CD14-positive monocyte (primary cell): Measurements from ENCODE around the gene LIX1L. TPM values are rescaled to one million over a fixed set of nuclear protein-coding genes. Genes with fewer than 3 reads are reported as not detected.

ENCODE experiments used
- DNase-seq, 3 donors: peaks; one replicate each; pipeline ENCODE4 v3.0.0-alpha.2; 2011 to 2022
- H2AFZ ChIP-seq: 2 replicates; pipeline ENCODE4 v1.6.0; 2012; ENCODE audit warnings: mild to moderate bottlenecking, low read depth, low read length, inconsistent platforms; ENCODE audit not compliant: insufficient read depth, poor library complexity, severe bottlenecking
- H3K27ac ChIP-seq, 2 donors: 1 replicate in 1 of 2; 2 replicates in 1 of 2; pipeline ENCODE4 v1.5.1; 2012 to 2013; ENCODE audit warnings: low read length in 2 of 2, control low read depth in 1 of 2, inconsistent platforms in 1 of 2, low read depth in 1 of 2, mild to moderate bottlenecking in 1 of 2
- H3K27me3 ChIP-seq, 2 donors: one replicate each; pipeline versions ENCODE4 v1.6.0 to v1.6.1; 2011 to 2013; ENCODE audit warnings: low read length in 2 of 2; ENCODE audit not compliant: control insufficient read depth in 2 of 2, insufficient read depth in 2 of 2
- H3K36me3 ChIP-seq, 2 donors: replicated peaks in 1 of 2; 1 replicate in 1 of 2; 2 replicates in 1 of 2; pipeline versions ENCODE4 v1.5.1 to v1.6.1; 2012 to 2013; ENCODE audit warnings: low read length in 2 of 2, control low read depth in 1 of 2, inconsistent platforms in 1 of 2, mild to moderate bottlenecking in 1 of 2; ENCODE audit not compliant: insufficient read depth in 2 of 2, control insufficient read depth in 1 of 2
- H3K4me1 ChIP-seq, 2 donors: 1 replicate in 1 of 2; 2 replicates in 1 of 2; pipeline versions ENCODE4 v1.5.1 to v1.6.1; 2012 to 2013; ENCODE audit warnings: low read length in 2 of 2, control low read depth in 1 of 2, inconsistent platforms in 1 of 2, mild to moderate bottlenecking in 1 of 2, moderate library complexity in 1 of 2; ENCODE audit not compliant: insufficient read depth in 2 of 2, control insufficient read depth in 1 of 2
- H3K4me2 ChIP-seq: replicated peaks from 2 replicates; pipeline ENCODE3; 2012; ENCODE audit warnings: low read length, moderate library complexity, mild to moderate bottlenecking; ENCODE audit not compliant: poor library complexity, severe bottlenecking; ENCODE audit errors: extremely low read depth
- H3K4me3 ChIP-seq, 3 experiments: fragments of 200-600 bp in 1 of 3; sonication (generic) in 1 of 3; replicated peaks in 1 of 3; 1 replicate in 2 of 3; 2 replicates in 1 of 3; pipeline ENCODE4 v1.5.1; 2011 to 2013; ENCODE audit warnings: low read length in 3 of 3, mild to moderate bottlenecking in 3 of 3, control low read depth in 2 of 3, low read depth in 2 of 3, inconsistent platforms in 1 of 3, moderate library complexity in 1 of 3
- H3K79me2 ChIP-seq: 2 replicates; pipeline ENCODE4 v1.6.0; 2012; ENCODE audit warnings: mild to moderate bottlenecking, control low read depth, inconsistent platforms, low read length, moderate library complexity; ENCODE audit not compliant: insufficient read depth
- H3K9ac ChIP-seq: 2 replicates; pipeline ENCODE4 v1.6.0; 2017; ENCODE audit warnings: low read length, mild to moderate bottlenecking; ENCODE audit not compliant: insufficient read depth, poor library complexity, severe bottlenecking
- H3K9me3 ChIP-seq, 2 donors: replicated peaks in 1 of 2; 1 replicate in 1 of 2; 2 replicates in 1 of 2; pipeline versions ENCODE4 v1.5.1 to v1.6.1; 2012 to 2013; ENCODE audit warnings: low read length in 2 of 2, control low read depth in 1 of 2; ENCODE audit not compliant: control insufficient read depth in 1 of 2, insufficient read depth in 1 of 2
- H4K20me1 ChIP-seq: 2 replicates; pipeline ENCODE4 v1.6.0; 2012; ENCODE audit warnings: mild to moderate bottlenecking, low read length, control low read depth, moderate library complexity; ENCODE audit not compliant: insufficient read depth
- H3K27ac Mint-ChIP-seq, 7 donors: one replicate each; pipeline ENCODE4 v1.8.0; 2020; ENCODE audit warnings: mild to moderate bottlenecking in 7 of 7, mixed read lengths in 7 of 7, moderate library complexity in 6 of 7, inconsistent platforms in 2 of 7
- H3K27me3 Mint-ChIP-seq, 3 donors: one replicate each; pipeline ENCODE4 v1.8.0; 2021 to 2022; ENCODE audit warnings: low read depth in 3 of 3, mild to moderate bottlenecking in 3 of 3, mixed read lengths in 3 of 3, moderate library complexity in 3 of 3, inconsistent platforms in 1 of 3
- H3K36me3 Mint-ChIP-seq, 2 donors: one replicate each; pipeline ENCODE4 v1.8.0; 2020; ENCODE audit warnings: mixed read lengths in 2 of 2, inconsistent platforms in 1 of 2, mild to moderate bottlenecking in 1 of 2
- H3K4me1 Mint-ChIP-seq: one replicate; pipeline ENCODE4 v1.8.0; 2020; ENCODE audit warnings: mild to moderate bottlenecking, mixed read lengths
- H3K4me3 Mint-ChIP-seq, 2 donors: one replicate each; pipeline ENCODE4 v1.8.0; 2020; ENCODE audit warnings: mild to moderate bottlenecking in 2 of 2, mixed read lengths in 2 of 2, moderate library complexity in 1 of 2
- H3K9me3 Mint-ChIP-seq, 7 donors: one replicate each; pipeline ENCODE4 v1.8.0; 2020 to 2022; ENCODE audit warnings: mixed read lengths in 7 of 7, mild to moderate bottlenecking in 6 of 7, moderate library complexity in 6 of 7, inconsistent platforms in 2 of 7
- CTCF ChIP-seq: fragments of 200-600 bp; IDR thresholded peaks from one replicate; pipeline ENCODE4 v1.8.0; 2022; ENCODE audit warnings: antibody characterized with exemption, mild to moderate bottlenecking
- WGBS: methylation state at CpG from one replicate; pipeline ENCODE4 v1.1.5; 2013; ENCODE audit warnings: missing lambda C conversion rate; ENCODE audit not compliant: insufficient coverage; 5-methylcytosine and 5-hydroxymethylcytosine counted together
- intact Hi-C, 2 donors: fragments of 100-400 bp; cut with micrococcal nuclease; formaldehyde crosslinking; loops; one replicate each; pipeline versions ENCODE4 v1.15.0 to v1.15.1; 2023
- polyA plus RNA-seq, 3 donors: library from polyadenylated mRNA; depleted of rRNA in 1 of 3; unstranded in 2 of 3; stranded (reverse) in 1 of 3; fragments of 300-500 nt in 2 of 3; fragments of >200 nt in 1 of 3; fragmentation: Illumina TruSeq in 2 of 3; gene quantifications; 1 replicate in 2 of 3; 2 replicates in 1 of 3; pipeline ENCODE4 v1.2.3, GENCODE V29; 2012 to 2021

The LIX1L gene
- polyA plus RNA-seq, 3 donors = 6.3 to 13.6 (median 8.5) TPM

DNA sequence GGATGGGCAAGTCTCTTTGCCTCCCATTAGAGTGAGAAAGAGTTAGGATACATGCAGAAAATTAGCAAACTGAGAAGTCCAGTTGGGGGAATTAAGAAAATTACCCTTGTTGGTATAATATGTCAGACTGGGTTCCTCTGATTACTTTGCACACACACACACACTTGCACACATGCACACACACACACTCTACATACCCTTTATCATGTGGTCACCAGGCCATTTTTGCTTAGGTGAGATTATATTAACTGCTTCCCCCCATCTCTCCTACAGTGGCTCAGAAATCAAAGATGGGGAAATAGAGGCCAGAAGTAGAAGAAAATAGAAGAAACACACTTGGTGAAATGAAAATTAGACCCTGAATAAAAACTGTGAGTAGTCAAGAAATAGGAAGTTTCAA is 917 bp upstream of the LIX1L start:
- H3K4me3 ChIP-seq = no peak overlapping the region
- peaks cover 65 to 77% of the 10 kb centered on the region in 2 donors for H3K4me1 ChIP-seq
- H3K9ac ChIP-seq = no peak overlapping the region
- H3K9me3 ChIP-seq = no peaks in the 10 kb centered on the region
- H2AFZ ChIP-seq = no peak overlapping the region
- no peaks in the 10 kb centered on the region for H3K36me3 ChIP-seq
- peaks cover 3% of the 10 kb centered on the region for H4K20me1 ChIP-seq
- Mint-ChIP-seq H3K4me1 (peaks cover 86% of the 10 kb centered on the region), H3K4me3 (no peak overlapping the region), H3K27ac (no peak overlapping the region), H3K36me3 (peaks cover 4 to 5% of the 10 kb centered on the region in 2 donors), H3K9me3 (peaks cover 0 to 8% (median 0%) of the 10 kb centered on the region in 7 donors), H3K27me3 (peaks cover 30 to 37% (median 31%) of the 10 kb centered on the region in 3 donors)
- no peak for DNase-seq
- peaks cover 6 to 31% of the 10 kb centered on the region in 2 donors for H3K27me3 ChIP-seq
- H3K4me2 ChIP-seq = no peak overlapping the region
- no peak overlapping the region for H3K27ac ChIP-seq
- TF ChIP-seq CTCF = no peak
- peaks cover 31% of the 10 kb centered on the region for H3K79me2 ChIP-seq
- intact Hi-C loops = no loop called here

DNA sequence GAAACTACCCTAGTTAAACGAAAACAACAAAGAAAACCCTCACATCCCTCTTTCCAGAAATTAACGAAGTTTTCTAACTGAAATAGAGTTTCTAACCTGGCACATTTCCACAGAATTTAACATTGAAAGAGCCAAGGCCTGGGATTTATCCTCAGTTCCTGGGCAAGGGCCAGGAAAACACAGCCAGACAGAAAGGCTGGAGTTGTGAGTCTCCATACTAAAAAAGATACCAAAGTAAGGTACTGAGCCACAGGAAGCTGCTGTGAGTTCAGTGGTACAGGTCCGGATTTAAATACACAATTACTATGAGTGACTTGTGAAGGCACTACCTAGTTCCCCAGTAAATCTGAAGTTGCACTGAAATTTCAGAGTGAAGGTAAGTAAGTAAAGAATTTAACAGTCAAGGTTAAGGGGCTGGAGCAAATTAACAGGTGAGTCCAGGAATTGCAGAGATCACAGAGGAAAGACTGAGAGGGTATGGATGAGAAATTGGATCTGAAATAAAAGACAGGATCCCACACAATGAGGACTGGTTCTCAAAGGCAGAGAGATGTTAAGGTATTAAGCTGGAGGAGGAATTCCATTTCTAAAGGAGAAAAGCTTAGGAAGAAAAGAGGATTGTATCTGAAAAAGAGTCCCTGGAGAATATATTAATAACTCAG is 905 bp downstream of the LIX1L start:
- intact Hi-C loops = loop anchor here in 1 of 2 donors (2.0 kb wide), 1 partner anchor 38 kb away; the partner anchor contains the start of gene PEX11B
- Mint-ChIP-seq H3K4me3 (peak overlapping the region; percentile 89 to 95), H3K27ac (peak overlapping the region; percentile 77 to 92 (median 88)), H3K27me3 (peaks cover 17 to 21% (median 18%) of the 10 kb centered on the region in 3 donors), H3K36me3 (peaks cover 7 to 9% of the 10 kb centered on the region in 2 donors), H3K4me1 (peaks cover 70% of the 10 kb centered on the region), H3K9me3 (peaks cover 0 to 6% (median 0%) of the 10 kb centered on the region in 7 donors)
- H3K4me1 ChIP-seq = peaks cover 49 to 59% of the 10 kb centered on the region in 2 donors
- H3K9me3 ChIP-seq = no peaks in the 10 kb centered on the region
- peak overlapping the region; percentile 47 to 87 (median 78) for H3K4me3 ChIP-seq
- peaks cover 3% of the 10 kb centered on the region for H4K20me1 ChIP-seq
- H3K4me2 ChIP-seq = peak overlapping the region; percentile 86
- no peaks in the 10 kb centered on the region for H3K36me3 ChIP-seq
- peak overlapping the region; percentile 87 for H3K9ac ChIP-seq
- H3K79me2 ChIP-seq = peaks cover 41% of the 10 kb centered on the region
- H3K27me3 ChIP-seq = peaks cover 0 to 16% of the 10 kb centered on the region in 2 donors
- peak overlapping the region; percentile 86 for H2AFZ ChIP-seq
- no peak for DNase-seq
- peak overlapping the region; percentile 44 to 88 for H3K27ac ChIP-seq
- TF ChIP-seq CTCF = no peak
- 0% methylated on average over 2 of the region's 3 CpGs for WGBS
